Nephron (organoid): Measurements from ENCODE around the gene C6orf52.

Experiments
- H3K27ac Mint-ChIP-seq, 3 experiments: 2 replicates each; pipeline ENCODE4 v1.8.0; 2020; ENCODE audit warnings: mixed read lengths in 3 of 3, mild to moderate bottlenecking in 2 of 3, moderate library complexity in 1 of 3
- H3K27me3 Mint-ChIP-seq: 2 replicates; pipeline ENCODE4 v1.8.0; 2021; ENCODE audit warnings: low read depth, mild to moderate bottlenecking, moderate library complexity, mixed read lengths
- H3K36me3 Mint-ChIP-seq: 2 replicates; pipeline ENCODE4 v1.8.0; 2020; ENCODE audit warnings: low read depth, mixed read lengths
- H3K4me1 Mint-ChIP-seq: 2 replicates; pipeline ENCODE4 v1.8.0; 2020; ENCODE audit warnings: mixed read lengths
- H3K4me3 Mint-ChIP-seq, 3 experiments: 2 replicates each; pipeline ENCODE4 v1.8.0; 2020; ENCODE audit warnings: mild to moderate bottlenecking in 3 of 3, mixed read lengths in 3 of 3, moderate library complexity in 2 of 3
- H3K9me3 Mint-ChIP-seq: 2 replicates; pipeline ENCODE4 v1.8.0; 2020; ENCODE audit warnings: mixed read lengths
- CTCF ChIP-seq, 3 experiments: fragments of 200-600 bp; sonication (generic); IDR thresholded peaks; one replicate each; pipeline ENCODE4 v1.5.0; 2021; ENCODE audit warnings: antibody characterized with exemption in 3 of 3; ENCODE audit not compliant: unreplicated experiment in 3 of 3

Gene C6orf52

GRCh38 chr6:10685092-10685915, 9.1 kb downstream of the C6orf52 start:
- H3K4me1 Mint-ChIP-seq: no peaks in the 10 kb centered on the region
- TF ChIP-seq CTCF (IDR thresholded peaks at IDR 0.05; ENCODE audit: unreplicated experiment in 3 of 3): no peak
- peaks cover 10% of the 10 kb centered on the region for H3K27me3 Mint-ChIP-seq
- H3K4me3 Mint-ChIP-seq: no peak overlapping the region
- no peak overlapping the region for H3K27ac Mint-ChIP-seq
- H3K9me3 Mint-ChIP-seq: no peaks in the 10 kb centered on the region
- H3K36me3 Mint-ChIP-seq: no peaks in the 10 kb centered on the region

- Mint-ChIP-seq H3K27ac (no peak overlapping the region), H3K9me3 (no peaks in the 10 kb centered on the region), H3K36me3 (no peaks in the 10 kb centered on the region), H3K27me3 (peaks cover 10% of the 10 kb centered on the region), H3K4me1 (no peaks in the 10 kb centered on the region), H3K4me3 (no peak overlapping the region)
- no peak for TF ChIP-seq CTCF (IDR thresholded peaks at IDR 0.05; ENCODE audit: unreplicated experiment in 3 of 3)
Measured at GRCh38 chr6:10684618-10685017, 9.8 kb downstream of the C6orf52 start.

GRCh38 chr6:10682355-10682988, 11.9 kb downstream of the C6orf52 start:
- Mint-ChIP-seq H3K4me3 (no peak overlapping the region), H3K36me3 (no peaks in the 10 kb centered on the region), H3K4me1 (no peaks in the 10 kb centered on the region), H3K9me3 (no peaks in the 10 kb centered on the region), H3K27me3 (peaks cover 5% of the 10 kb centered on the region), H3K27ac (no peak overlapping the region)
- TF ChIP-seq CTCF (IDR thresholded peaks at IDR 0.05; ENCODE audit: unreplicated experiment in 3 of 3): no peak

GRCh38 chr6:10681795-10682194, 12.6 kb downstream of the C6orf52 start:
- Mint-ChIP-seq H3K4me1 (no peaks in the 10 kb centered on the region), H3K4me3 (no peak overlapping the region), H3K27ac (no peak overlapping the region), H3K36me3 (no peaks in the 10 kb centered on the region), H3K9me3 (no peaks in the 10 kb centered on the region), H3K27me3 (peaks cover 5% of the 10 kb centered on the region)
- TF ChIP-seq CTCF (IDR thresholded peaks at IDR 0.05; ENCODE audit: unreplicated experiment in 3 of 3): no peak

GRCh38 chr6:10678456-10678855, 16.0 kb downstream of the C6orf52 start:
- Mint-ChIP-seq H3K27ac (no peak overlapping the region), H3K36me3 (no peaks in the 10 kb centered on the region), H3K27me3 (no peaks in the 10 kb centered on the region), H3K4me1 (no peaks in the 10 kb centered on the region), H3K4me3 (no peak overlapping the region), H3K9me3 (no peaks in the 10 kb centered on the region)
- TF ChIP-seq CTCF (IDR thresholded peaks at IDR 0.05; ENCODE audit: unreplicated experiment in 3 of 3): no peak
